ENCODE data around the gene TADA2B.

Gene TADA2B

GRCh38 chr4:7043284-7044136, at the start of gene TADA2B:
Gene TADA2B, plus strand, starts transcription at chr4:7043372. Its CDS starts 208 bp downstream, at chr4:7043580.
- DNase-seq, result peak; percentile 85

- DNase-seq, result no peak
These were observed 46.7 kb upstream of the TADA2B start for GRCh38 chr4:6996481-6996880.

- no peak for DNase-seq
These were observed 43.7 kb upstream of the TADA2B start for GRCh38 chr4:6999172-7000086.

- DNase-seq, result no peak
These were observed 42.6 kb upstream of the TADA2B start for GRCh38 chr4:7000421-7001176.

- no peak for DNase-seq
These were observed 41.9 kb upstream of the TADA2B start for GRCh38 chr4:7001271-7001670.

GRCh38 chr4:7002336-7002735, 40.8 kb upstream of the TADA2B start:
- DNase-seq, result no peak

GRCh38 chr4:7003176-7003878, 39.8 kb upstream of the TADA2B start:
- no peak for DNase-seq

- DNase-seq, result no peak
These were observed 39.3 kb upstream of the TADA2B start for GRCh38 chr4:7003879-7004240.

- DNase-seq, result no peak
These were observed 38.8 kb upstream of the TADA2B start for GRCh38 chr4:7004331-7004730.

GRCh38 chr4:7005571-7005970, 37.6 kb upstream of the TADA2B start:
- no peak for DNase-seq

GRCh38 chr4:7006411-7006810, 36.8 kb upstream of the TADA2B start:
- no peak for DNase-seq

GRCh38 chr4:7007142-7007907, 35.8 kb upstream of the TADA2B start:
- DNase-seq, result no peak

GRCh38 chr4:7007944-7008343, 35.2 kb upstream of the TADA2B start:
- no peak for DNase-seq

- no peak for DNase-seq
These were observed 33.6 kb upstream of the TADA2B start for GRCh38 chr4:7009564-7009963.

GRCh38 chr4:7013175-7013574, 30.0 kb upstream of the TADA2B start:
- DNase-seq, result no peak

- DNase-seq, result no peak
These were observed 28.4 kb upstream of the TADA2B start for GRCh38 chr4:7014815-7015214.

- DNase-seq, result no peak
These were observed 27.7 kb upstream of the TADA2B start for GRCh38 chr4:7015383-7016035.

- no peak for DNase-seq
These were observed 27.1 kb upstream of the TADA2B start for GRCh38 chr4:7016086-7016485.

- DNase-seq, result no peak
These were observed 26.7 kb upstream of the TADA2B start for GRCh38 chr4:7016512-7016911.

GRCh38 chr4:7017446-7018048, 25.6 kb upstream of the TADA2B start:
- no peak for DNase-seq

- no peak for DNase-seq
These were observed 24.9 kb upstream of the TADA2B start for GRCh38 chr4:7018281-7018680.
